Muscle of arm (tissue), 14 donors: ENCODE results near the gene MAPKBP1. TPM values are rescaled to one million over a fixed set of nuclear protein-coding genes. Genes with fewer than 3 reads are reported as not detected.
"Not testable (repeated sequence)": the region's sequence is repeated elsewhere in the genome, so short reads cannot be mapped to it uniquely, and the experiment has no call there.

Experiments used
- DNase-seq: peaks from one replicate; pipeline ENCODE4 v3.0.0-alpha.2; 2013
- long read RNA-seq, 11 donors: transcript quantifications; one replicate each; lab custom pipeline, GENCODE V29; 2026
- polyA plus RNA-seq, 12 donors: library from polyadenylated mRNA; unstranded; fragments of 120-200 nt; gene quantifications; one replicate each; pipeline ENCODE4 v1.2.1, GENCODE V29; 2013; ENCODE audit not compliant: insufficient read length in 12 of 12

Gene MAPKBP1, protein sequence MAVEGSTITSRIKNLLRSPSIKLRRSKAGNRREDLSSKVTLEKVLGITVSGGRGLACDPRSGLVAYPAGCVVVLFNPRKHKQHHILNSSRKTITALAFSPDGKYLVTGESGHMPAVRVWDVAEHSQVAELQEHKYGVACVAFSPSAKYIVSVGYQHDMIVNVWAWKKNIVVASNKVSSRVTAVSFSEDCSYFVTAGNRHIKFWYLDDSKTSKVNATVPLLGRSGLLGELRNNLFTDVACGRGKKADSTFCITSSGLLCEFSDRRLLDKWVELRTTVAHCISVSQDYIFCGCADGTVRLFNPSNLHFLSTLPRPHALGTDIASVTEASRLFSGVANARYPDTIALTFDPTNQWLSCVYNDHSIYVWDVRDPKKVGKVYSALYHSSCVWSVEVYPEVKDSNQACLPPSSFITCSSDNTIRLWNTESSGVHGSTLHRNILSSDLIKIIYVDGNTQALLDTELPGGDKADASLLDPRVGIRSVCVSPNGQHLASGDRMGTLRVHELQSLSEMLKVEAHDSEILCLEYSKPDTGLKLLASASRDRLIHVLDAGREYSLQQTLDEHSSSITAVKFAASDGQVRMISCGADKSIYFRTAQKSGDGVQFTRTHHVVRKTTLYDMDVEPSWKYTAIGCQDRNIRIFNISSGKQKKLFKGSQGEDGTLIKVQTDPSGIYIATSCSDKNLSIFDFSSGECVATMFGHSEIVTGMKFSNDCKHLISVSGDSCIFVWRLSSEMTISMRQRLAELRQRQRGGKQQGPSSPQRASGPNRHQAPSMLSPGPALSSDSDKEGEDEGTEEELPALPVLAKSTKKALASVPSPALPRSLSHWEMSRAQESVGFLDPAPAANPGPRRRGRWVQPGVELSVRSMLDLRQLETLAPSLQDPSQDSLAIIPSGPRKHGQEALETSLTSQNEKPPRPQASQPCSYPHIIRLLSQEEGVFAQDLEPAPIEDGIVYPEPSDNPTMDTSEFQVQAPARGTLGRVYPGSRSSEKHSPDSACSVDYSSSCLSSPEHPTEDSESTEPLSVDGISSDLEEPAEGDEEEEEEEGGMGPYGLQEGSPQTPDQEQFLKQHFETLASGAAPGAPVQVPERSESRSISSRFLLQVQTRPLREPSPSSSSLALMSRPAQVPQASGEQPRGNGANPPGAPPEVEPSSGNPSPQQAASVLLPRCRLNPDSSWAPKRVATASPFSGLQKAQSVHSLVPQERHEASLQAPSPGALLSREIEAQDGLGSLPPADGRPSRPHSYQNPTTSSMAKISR (N-terminal part only)
- polyA plus RNA-seq, result 10 to 100 TPM in 5 of 12 donors, 1 to 10 TPM in 6, not detected in 1; 5.8 to 28.6 (median 10.0) TPM
- long read RNA-seq, donor 1, partial matches to known transcripts, result 0 of 3 reads
- long read RNA-seq, donor 1, other reads (novel, unspliced or antisense), result 0 of 3 reads
- long read RNA-seq, donor 2, result 0 reads
- long read RNA-seq, donor 3, result 0 reads
- long read RNA-seq, donor 4, partial matches to known transcripts, result 0 of 2 reads
- long read RNA-seq, donor 4, other reads (novel, unspliced or antisense), result 0 of 2 reads
- long read RNA-seq, donor 5, partial matches to known transcripts, result 0 of 1 reads
- long read RNA-seq, donor 5, other reads (novel, unspliced or antisense), result 0 of 1 reads
- long read RNA-seq, donor 6, result 0 reads
- long read RNA-seq, donor 7, partial matches to known transcripts, result 0 of 1 reads
- long read RNA-seq, donor 7, other reads (novel, unspliced or antisense), result 0 of 1 reads
- long read RNA-seq, donor 8, result 0 reads
- long read RNA-seq, donor 9, result 0 reads
- long read RNA-seq, donor 10, partial matches to known transcripts, result 0 of 1 reads
- long read RNA-seq, donor 10, other reads (novel, unspliced or antisense), result 0 of 1 reads
- long read RNA-seq, donor 11, result 0 reads

GRCh38 chr15:41774062-41774881 lies at the start of gene MAPKBP1:
Gene MAPKBP1, plus strand, starts transcription at chr15:41774484. Its CDS starts 792 bp downstream, at chr15:41775276.
- DNase-seq, result peak; percentile 98

DNA sequence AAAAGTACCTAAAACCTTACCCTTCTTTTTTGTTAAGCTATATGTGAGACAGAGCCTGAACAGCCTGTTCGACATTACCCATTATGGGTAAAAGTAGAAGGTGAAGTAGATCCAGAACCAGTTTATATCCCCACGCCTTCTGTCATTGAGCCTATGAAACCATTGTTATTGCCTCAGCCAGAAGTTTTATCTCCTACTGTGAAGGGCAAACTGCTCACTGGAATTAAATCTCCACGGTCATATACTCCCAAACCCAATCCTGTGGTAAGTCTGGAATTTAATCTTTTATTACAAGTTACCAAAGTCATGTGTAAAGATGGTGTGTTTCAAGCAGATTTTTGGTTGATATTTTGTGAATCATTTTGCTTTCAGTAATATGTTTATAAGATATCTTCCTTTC lies 47.1 kb upstream of the MAPKBP1 start:
- DNase-seq, result no peak

- DNase-seq, result not testable (repeated sequence)
Measured at GRCh38 chr15:41728061-41728460, 46.2 kb upstream of the MAPKBP1 start.

- no peak for DNase-seq
Measured at GRCh38 chr15:41730543-41730942, 43.7 kb upstream of the MAPKBP1 start.

DNA sequence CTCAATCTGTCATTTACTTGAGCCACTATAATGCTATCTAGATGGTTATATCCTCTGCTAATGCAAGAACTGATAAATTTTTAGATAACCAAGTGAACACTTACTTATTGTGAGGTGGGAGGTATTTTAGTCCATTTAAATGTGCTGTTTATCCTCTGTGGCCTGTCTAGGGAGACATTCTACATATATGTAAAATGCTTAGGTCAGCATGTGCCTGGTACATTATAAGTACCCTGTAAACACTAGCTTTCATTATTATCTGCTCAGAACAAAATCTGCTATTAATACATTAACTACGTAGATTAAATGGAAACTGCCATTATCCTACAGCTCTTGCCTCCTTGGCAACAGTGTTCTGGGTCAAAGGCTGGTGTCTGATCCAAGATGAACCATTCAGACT lies 41.8 kb upstream of the MAPKBP1 start:
- no peak for DNase-seq

- no peak for DNase-seq
Measured at GRCh38 chr15:41734079-41734478, 40.2 kb upstream of the MAPKBP1 start.

GRCh38 chr15:41735046-41735445 lies 39.2 kb upstream of the MAPKBP1 start:
- DNase-seq, result no peak

DNA sequence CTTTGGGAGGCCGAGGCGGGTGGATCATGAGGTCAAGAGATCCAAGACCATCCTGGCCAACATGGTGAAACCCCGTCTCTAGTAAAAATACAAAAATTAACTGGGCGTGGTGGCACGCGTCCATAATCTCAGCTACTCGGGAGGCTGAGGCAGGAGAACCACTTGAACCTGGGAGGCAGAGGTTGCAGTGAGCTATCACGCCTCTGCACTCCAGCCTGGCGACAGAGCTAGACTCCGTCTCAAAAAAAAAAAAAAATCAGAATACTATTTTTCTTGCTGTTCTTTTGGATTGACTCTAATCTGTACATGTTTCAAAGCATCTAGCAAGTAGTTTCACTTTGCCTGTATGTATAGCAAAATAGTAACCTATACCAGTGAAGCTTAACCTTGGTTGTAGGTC lies 38.8 kb upstream of the MAPKBP1 start:
- not testable (repeated sequence) for DNase-seq

DNA sequence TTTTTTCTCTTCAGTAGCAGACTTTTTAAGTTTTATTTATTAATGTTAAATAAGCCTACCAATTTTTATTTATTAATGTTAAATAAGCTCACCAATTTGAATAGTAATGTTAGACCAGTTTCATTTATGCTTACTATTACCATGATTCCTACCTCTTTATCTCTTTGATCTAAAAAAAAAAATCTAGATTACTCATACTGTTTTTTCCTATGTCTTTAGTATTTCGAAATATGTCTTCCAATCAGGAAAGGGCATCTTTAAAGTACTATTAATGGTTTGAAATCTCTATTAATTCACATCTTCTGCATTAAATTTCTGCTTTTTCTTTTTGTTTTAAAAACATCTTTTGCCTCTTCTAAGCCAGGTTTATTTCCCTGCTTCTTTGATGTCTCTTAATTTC lies 27.5 kb upstream of the MAPKBP1 start:
- no peak for DNase-seq

DNA sequence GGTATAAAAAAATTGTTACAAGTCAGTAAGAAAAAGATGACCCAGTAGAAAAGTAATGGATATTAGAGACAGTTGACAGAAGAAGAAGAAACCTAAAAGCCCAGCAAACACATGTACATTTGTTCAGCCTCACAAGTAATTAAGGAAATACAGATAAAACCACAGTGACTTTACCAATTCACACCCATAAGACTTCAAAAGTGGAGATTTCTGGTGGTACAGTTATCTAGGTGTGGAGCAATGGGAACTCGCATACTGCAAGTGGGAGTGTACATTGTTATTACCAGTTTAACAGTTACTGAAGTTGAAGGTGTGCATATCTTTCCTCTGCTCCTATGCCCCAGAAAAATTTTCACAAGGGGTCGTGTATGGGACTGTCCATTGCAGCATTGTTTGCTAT lies 18.1 kb upstream of the MAPKBP1 start:
- DNase-seq, result no peak

DNA sequence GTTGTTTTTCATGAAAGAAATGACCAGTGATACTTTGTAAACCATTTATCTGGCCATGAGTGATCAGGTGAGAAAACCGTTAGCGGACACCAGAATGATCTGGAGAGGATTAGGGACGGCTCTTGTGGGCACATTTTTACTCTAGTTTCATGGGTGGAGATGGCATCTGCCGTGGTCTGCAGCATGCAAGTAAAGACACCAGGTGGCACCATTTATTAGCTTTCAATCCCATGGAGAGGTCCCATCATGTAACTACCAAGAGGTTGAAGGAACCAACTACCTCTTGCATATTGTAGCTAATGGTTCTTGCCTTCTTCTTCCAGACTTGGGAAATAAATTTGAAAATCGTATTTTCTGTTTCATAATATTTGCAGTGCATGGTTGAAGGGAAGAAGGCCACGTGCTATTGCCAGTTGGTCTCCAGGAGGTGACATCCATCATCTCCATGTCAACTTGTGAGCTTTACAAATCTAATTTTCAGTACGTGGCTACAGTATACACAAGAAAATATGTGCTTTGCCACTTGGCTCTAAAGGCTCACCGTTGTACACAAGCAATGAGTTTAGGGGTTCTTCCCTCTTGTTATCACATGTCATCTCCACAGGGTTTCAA lies 1.5 kb upstream of the MAPKBP1 start:
- no peak for DNase-seq

GRCh38 chr15:41773332-41773728 lies 954 bp upstream of the MAPKBP1 start:
- no peak for DNase-seq

DNA sequence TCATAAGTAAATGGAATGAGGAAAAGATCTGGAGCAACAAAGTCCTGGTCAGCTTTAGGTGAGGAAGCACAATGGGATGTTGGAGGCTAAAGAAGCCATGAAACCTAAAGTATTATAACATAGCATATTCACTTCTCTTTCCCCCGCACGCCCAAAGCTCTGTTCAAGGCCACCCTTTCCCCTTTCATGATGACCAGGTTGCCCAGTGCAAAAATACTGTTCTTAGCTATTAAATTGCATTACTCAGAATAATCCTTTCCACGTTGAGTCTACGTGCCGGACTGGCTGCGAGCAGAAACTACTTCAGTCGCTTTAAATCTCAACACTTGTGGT lies 589 bp upstream of the MAPKBP1 start:
- DNase-seq, result no peak

DNA sequence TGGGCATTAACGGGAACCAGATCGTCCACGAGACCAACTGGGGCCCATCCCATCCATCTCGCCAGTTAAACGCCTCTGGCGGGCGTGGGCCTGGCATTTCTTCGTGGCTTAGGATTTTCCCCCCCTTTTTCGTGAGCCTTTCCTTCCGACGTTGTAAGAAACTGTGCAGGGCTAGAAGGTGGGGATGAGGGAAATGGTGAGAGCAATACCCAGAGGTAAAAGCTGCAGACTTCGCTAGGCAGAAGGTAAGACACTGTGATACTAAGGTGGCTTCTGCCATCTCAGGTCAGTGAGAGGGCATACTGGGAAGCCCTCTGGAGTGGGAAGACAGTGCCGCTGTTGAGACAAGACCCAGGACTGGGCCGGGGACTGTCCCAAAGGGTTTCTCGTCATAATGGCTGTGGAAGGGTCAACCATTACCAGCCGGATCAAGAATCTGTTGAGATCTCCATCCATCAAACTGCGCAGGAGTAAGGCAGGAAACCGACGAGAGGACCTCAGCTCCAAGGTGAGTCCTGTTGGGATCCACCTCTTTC lies 666 bp downstream of the MAPKBP1 start:
- DNase-seq, result no peak

DNA sequence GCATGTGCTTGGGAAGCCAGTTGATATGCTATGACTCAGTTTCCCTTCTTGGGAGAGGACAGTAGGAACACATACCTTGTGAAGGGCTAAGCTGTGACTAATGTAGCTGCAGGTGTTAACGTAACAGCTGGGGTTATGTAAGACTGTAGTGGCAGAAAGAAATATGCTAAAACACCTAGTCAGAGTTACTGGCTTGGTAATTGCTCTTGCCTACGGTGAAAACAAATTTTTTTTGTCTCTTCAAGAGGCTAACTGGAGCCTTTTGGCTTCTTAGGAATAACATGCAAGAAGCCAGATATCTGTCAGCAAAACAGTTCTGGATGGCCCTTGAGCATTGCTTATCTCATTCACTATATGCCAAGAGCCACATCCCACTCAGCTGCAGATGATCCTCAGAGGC lies 1.4 kb downstream of the MAPKBP1 start:
- DNase-seq, result no peak

GRCh38 chr15:41777421-41777973 lies 3.2 kb downstream of the MAPKBP1 start:
- no peak for DNase-seq

DNA sequence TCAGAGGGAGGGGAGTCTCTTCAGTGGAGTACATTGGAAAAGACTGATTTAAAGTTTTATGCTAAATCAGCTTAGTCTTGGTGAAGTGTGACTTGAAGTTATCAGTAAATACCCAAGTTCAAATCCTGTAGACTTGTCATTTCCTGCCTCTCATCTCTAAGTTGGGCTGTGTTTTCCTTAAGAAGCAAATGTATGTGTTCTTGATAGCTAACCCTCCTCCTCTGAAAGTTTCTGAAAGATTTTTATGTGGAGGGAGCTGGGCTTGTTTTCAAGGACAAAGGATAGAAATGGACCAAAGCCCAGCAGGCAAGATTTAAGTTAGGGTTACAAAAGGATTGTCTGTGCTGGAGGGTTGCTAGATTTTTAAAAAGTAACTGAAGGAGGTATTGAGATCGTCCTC lies 4.2 kb downstream of the MAPKBP1 start:
- DNase-seq, result no peak

DNA sequence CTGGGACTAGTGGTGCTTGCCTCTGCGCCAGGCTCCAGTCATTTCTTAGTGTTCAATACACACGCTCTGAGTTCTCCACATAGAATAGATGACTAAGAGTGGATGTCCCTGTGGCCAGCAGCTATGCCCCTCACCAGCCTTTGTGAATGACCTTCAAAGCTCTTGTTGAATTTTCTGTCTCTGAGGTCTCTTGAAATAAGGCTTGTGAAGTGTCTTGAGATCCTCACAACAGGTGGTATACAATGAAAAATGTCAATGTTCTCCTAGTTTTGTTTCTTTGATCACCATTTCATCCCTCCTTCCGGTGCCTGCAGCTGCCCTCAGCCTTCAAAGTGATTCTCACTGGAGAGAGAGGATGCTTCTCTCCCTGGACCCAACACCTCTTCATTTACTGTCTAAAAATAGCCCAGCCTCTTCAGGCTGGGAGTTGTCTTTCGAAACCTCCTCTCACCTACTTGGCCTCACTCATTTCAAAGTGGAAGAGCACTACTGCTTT lies 5.4 kb downstream of the MAPKBP1 start:
- no peak for DNase-seq

GRCh38 chr15:41780266-41780665 lies 6.0 kb downstream of the MAPKBP1 start:
- DNase-seq, result no peak
